ENCODE data around the gene TAF11L5. TPM values are rescaled to one million over a fixed set of nuclear protein-coding genes. Genes with fewer than 3 reads are reported as not detected.
"Not testable (repeated sequence)": the region's sequence is repeated elsewhere in the genome, so short reads cannot be mapped to it uniquely, and the experiment has no call there.

Gene TAF11L5
- total RNA-seq, 1 experiment from 2014 or later: not detected

DNA sequence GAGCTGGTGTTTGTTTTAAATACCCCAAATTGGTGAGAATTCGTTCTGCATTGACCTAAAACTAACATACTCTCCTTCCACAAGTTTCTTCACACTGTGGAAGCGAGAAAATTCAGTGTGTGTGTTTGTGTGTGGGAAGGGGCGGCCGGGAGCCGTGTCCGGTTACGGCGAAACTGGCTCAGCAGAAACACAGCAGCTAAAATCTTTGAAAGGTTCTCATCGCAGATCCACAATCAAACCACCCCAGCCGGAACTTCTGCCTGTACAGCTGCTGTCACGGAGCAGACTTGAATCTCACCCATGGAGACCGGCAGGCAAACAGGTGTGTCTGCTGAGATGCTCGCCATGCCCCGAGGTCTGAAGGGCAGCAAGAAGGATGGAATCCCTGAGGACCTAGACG, 3.5 kb upstream of the TAF11L5 start, which contains the start of gene TAF11L4:
Gene TAF11L4 (plus strand): TSS at position 301 of the 400 bp plus-strand sequence.
- no CpG with 5 or more reads among the region's 15 CpGs for WGBS (ENCODE audit: extremely low coverage, insufficient read length, low lambda C conversion rate)
- not testable (repeated sequence) for H3K4me3 Mint-ChIP-seq; H3K4ac ChIP-seq (ENCODE audit: low read depth, low read length); H3K23ac ChIP-seq (ENCODE audit: insufficient read length, low read depth, low read length); H2BK120ac ChIP-seq (ENCODE audit: low read depth, low read length, poor library complexity, severe bottlenecking); H3K9me3 Mint-ChIP-seq; H3K23me2 ChIP-seq (ENCODE audit: insufficient read length, low read depth, low read length, poor library complexity, severe bottlenecking); H2BK5ac ChIP-seq (ENCODE audit: insufficient read length, low read length); H3K56ac ChIP-seq (ENCODE audit: insufficient read length, low read depth, low read length); H3K14ac ChIP-seq (ENCODE audit: insufficient read depth, low read length); H3K36me3 Mint-ChIP-seq (ENCODE audit: insufficient read depth in 1 of 3, low read depth in 3 of 3); H3K4me1 ChIP-seq (ENCODE audit: insufficient read depth, low read length); H3K9me3 ChIP-seq (ENCODE audit: control insufficient read depth, low read depth, low read length); H3K18ac ChIP-seq (ENCODE audit: insufficient read length, low read depth, low read length); H3K27ac Mint-ChIP-seq; H2BK15ac ChIP-seq (ENCODE audit: low read depth, low read length); H4K20me1 ChIP-seq (ENCODE audit: control insufficient read depth, insufficient read depth, insufficient read length); H3T11ph ChIP-seq (ENCODE audit: low read length); H2AK5ac ChIP-seq (ENCODE audit: insufficient read length, low read length); H3K79me2 ChIP-seq (ENCODE audit: insufficient read depth, low read length); H4K8ac ChIP-seq (replicated peaks; ENCODE audit: insufficient read length, low read depth, low read length); H3K79me1 ChIP-seq (ENCODE audit: insufficient read depth, low read depth, low read length, poor library complexity, severe bottlenecking); H2BK20ac ChIP-seq (ENCODE audit: low read depth, low read length, poor library complexity, severe bottlenecking); H3K9ac ChIP-seq (ENCODE audit: extremely low read depth, insufficient read length, low read length); H2AFZ ChIP-seq (ENCODE audit: low read length); H4K5ac ChIP-seq (ENCODE audit: insufficient read length, low read depth, low read length); H2BK12ac ChIP-seq (ENCODE audit: insufficient read length, low read depth, low read length); H3K4me1 Mint-ChIP-seq; DNase-seq; H3K27me3 ChIP-seq (ENCODE audit: insufficient read depth, low read length); H3K27ac ChIP-seq (ENCODE audit: insufficient read length, low read depth, low read length); H4K91ac ChIP-seq (ENCODE audit: insufficient read length, low read depth, low read length); H3K27me3 Mint-ChIP-seq (ENCODE audit: low read depth); H3K4me2 ChIP-seq (ENCODE audit: insufficient read depth, insufficient read length, low read length)

DNA sequence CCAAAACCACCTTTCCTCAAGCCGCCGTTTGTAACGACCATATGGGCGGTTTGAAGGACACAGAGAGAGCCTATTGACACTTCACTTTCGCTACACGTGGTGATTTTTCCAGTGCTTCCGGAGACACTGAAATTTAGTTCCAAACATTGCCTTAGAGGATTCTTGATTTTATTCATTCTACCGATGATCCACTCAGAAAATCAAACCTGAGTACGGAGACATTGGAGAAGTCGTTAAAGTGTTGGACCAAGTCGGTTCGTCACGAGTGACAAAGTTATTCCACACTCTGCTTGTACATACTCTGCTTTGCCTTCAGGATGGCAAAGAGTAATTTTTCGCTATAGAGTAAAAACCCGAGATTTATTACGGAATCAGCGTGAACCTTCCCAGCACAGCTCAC, 1.5 kb downstream of the TAF11L5 start:
- not testable (repeated sequence) for H3K56ac ChIP-seq (ENCODE audit: insufficient read length, low read depth, low read length); H3K4me1 Mint-ChIP-seq; H3K4ac ChIP-seq (ENCODE audit: low read depth, low read length); H2BK15ac ChIP-seq (ENCODE audit: low read depth, low read length); H3K4me1 ChIP-seq (ENCODE audit: insufficient read depth, low read length); H3K27me3 Mint-ChIP-seq (ENCODE audit: low read depth); H2BK20ac ChIP-seq (ENCODE audit: low read depth, low read length, poor library complexity, severe bottlenecking); H3K36me3 Mint-ChIP-seq (ENCODE audit: insufficient read depth in 1 of 3, low read depth in 3 of 3); H4K8ac ChIP-seq (replicated peaks; ENCODE audit: insufficient read length, low read depth, low read length); H2AK5ac ChIP-seq (ENCODE audit: insufficient read length, low read length); H3K18ac ChIP-seq (ENCODE audit: insufficient read length, low read depth, low read length); H3K9me3 Mint-ChIP-seq; H2BK12ac ChIP-seq (ENCODE audit: insufficient read length, low read depth, low read length); H3T11ph ChIP-seq (ENCODE audit: low read length); H3K27ac ChIP-seq (ENCODE audit: insufficient read length, low read depth, low read length); H3K79me1 ChIP-seq (ENCODE audit: insufficient read depth, low read depth, low read length, poor library complexity, severe bottlenecking); H3K4me3 Mint-ChIP-seq; H3K23ac ChIP-seq (ENCODE audit: insufficient read length, low read depth, low read length); H2BK5ac ChIP-seq (ENCODE audit: insufficient read length, low read length); H2AFZ ChIP-seq (ENCODE audit: low read length); DNase-seq; H3K27ac Mint-ChIP-seq; H3K9me3 ChIP-seq (ENCODE audit: control insufficient read depth, low read depth, low read length); H4K5ac ChIP-seq (ENCODE audit: insufficient read length, low read depth, low read length); H4K91ac ChIP-seq (ENCODE audit: insufficient read length, low read depth, low read length); H2BK120ac ChIP-seq (ENCODE audit: low read depth, low read length, poor library complexity, severe bottlenecking); H4K20me1 ChIP-seq (ENCODE audit: control insufficient read depth, insufficient read depth, insufficient read length); H3K14ac ChIP-seq (ENCODE audit: insufficient read depth, low read length); H3K23me2 ChIP-seq (ENCODE audit: insufficient read length, low read depth, low read length, poor library complexity, severe bottlenecking); H3K79me2 ChIP-seq (ENCODE audit: insufficient read depth, low read length); H3K27me3 ChIP-seq (ENCODE audit: insufficient read depth, low read length); H3K9ac ChIP-seq (ENCODE audit: extremely low read depth, insufficient read length, low read length); H3K4me2 ChIP-seq (ENCODE audit: insufficient read depth, insufficient read length, low read length)
- WGBS (ENCODE audit: extremely low coverage, insufficient read length, low lambda C conversion rate): no CpG with 5 or more reads among the region's 17 CpGs
